GM18909 (cell line): ENCODE data around the gene ARHGAP28.

Experiments used
- ATAC-seq: cut with Tn5 transposase; IDR thresholded peaks from one replicate; pipeline ENCODE4 v1.9.1; 2021; ENCODE audit warnings: mild to moderate bottlenecking; ENCODE audit not compliant: unreplicated experiment, poor library complexity

The ARHGAP28 gene, protein sequence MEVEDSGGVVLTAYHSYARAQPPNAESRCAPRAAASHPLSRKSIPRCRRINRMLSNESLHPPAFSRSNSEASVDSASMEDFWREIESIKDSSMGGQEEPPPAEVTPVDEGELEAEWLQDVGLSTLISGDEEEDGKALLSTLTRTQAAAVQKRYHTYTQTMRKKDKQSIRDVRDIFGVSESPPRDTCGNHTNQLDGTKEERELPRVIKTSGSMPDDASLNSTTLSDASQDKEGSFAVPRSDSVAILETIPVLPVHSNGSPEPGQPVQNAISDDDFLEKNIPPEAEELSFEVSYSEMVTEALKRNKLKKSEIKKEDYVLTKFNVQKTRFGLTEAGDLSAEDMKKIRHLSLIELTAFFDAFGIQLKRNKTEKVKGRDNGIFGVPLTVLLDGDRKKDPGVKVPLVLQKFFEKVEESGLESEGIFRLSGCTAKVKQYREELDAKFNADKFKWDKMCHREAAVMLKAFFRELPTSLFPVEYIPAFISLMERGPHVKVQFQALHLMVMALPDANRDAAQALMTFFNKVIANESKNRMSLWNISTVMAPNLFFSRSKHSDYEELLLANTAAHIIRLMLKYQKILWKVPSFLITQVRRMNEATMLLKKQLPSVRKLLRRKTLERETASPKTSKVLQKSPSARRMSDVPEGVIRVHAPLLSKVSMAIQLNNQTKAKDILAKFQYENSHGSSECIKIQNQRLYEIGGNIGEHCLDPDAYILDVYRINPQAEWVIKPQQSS

DNA sequence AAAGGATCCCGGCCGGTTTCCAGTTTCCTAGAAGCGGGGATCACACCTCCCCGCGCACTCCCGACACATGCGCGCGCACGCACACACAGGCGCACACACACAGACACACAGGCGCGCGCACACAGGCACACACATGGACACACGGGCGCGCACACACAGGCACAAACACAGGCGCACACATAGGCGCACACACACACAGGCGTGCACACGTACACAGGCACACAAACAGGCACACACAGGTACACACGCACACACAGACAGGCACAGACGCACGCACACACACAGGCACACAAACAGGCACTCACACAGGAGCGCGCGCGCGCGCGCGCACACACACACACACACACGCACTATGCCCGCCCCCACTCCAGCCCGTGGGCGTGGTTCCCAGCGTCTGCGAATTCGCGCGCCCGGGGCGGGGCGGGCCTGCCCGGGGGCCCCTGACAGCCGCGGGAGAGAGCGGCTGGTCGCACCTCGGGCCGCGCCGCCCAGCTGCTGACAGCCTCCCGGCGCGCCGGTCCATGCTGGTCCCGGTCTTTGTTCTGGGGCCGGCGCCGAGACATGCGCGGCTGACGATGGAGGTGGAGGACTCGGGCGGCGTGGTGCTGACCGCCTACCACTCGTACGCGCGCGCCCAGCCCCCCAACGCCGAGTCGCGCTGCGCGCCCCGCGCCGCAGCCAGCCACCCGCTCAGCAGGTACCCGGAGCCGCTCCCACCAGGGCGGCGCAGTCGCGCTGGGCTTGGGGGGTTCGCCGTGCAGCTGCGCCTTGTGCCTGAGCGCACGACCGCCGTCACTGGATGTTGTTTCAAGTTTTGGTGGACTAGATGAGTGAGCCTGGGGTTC is at the start of gene ARHGAP28:
TSS of gene ARHGAP28 (plus strand) at position 470 of the 845 bp plus-strand sequence. CDS start at position 576, 106 bp downstream.
- ATAC-seq: peak; percentile 77

GRCh38 chr18:6681331-6681875 is 48.1 kb upstream of the ARHGAP28 start:
- no peak for ATAC-seq

GRCh38 chr18:6682437-6683111 is 46.9 kb upstream of the ARHGAP28 start:
- no peak for ATAC-seq

- ATAC-seq: no peak
These were observed 46.2 kb upstream of the ARHGAP28 start for GRCh38 chr18:6683112-6683876.

GRCh38 chr18:6687676-6688075 is 41.8 kb upstream of the ARHGAP28 start:
- no peak for ATAC-seq

DNA sequence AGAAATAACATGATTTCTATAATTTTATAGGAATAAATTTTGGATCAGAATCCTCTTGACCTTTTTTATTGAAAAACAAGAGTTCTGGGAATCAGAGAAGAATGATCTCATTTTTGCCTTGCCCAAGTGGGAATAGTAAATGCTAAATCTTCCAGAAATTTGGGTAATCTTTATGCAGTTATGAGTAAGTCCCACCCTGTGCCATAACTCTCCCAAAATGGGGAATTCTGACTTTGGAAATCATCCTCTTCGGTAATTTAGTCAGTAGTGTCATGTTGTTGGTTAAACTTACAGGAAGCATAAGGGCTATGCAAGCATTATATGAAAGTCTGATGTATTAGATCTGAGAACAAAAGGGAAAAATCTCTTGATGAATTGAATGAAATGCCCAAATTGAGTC is 20.6 kb upstream of the ARHGAP28 start:
- no peak for ATAC-seq

GRCh38 chr18:6711467-6711866 is 18.0 kb upstream of the ARHGAP28 start:
- ATAC-seq: no peak

GRCh38 chr18:6712401-6712800 is 17.1 kb upstream of the ARHGAP28 start:
- ATAC-seq: no peak

GRCh38 chr18:6714010-6714409 is 15.5 kb upstream of the ARHGAP28 start:
- ATAC-seq: no peak

GRCh38 chr18:6718267-6718666 is 11.2 kb upstream of the ARHGAP28 start:
- ATAC-seq: no peak

DNA sequence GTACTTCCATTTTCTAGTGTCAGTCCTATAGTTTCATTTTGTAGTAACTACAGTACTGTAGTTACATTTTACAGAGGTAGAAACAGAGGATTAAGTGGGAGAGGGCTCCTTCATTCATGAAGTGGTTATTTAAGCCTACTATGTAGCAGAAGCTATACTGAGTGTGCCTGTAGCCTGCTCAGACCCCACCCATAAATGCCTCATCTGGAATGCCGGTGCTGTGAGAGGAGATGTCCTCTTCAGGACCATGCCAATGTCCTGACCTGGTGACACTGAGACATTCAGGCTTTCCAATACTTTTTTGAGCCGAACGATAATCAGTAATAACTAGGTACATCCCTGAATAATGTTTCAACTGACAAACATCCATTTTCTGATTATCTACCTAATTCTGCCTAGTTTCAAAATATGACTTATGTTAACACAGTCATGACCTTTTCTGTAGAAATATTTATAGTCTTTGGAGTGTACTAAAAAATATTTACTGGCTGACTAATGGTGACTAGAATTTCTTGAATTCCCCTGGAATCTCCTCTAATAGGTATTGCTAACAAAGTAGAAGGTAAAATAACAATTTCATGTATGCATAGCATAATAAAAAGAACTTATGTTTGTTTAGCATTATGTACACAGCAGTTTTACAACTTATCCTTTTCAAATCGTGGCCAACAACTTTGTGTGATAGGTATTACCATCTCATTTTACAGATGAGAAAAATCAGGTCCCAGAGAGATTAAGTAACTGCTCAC is 10.2 kb upstream of the ARHGAP28 start:
- ATAC-seq: no peak

DNA sequence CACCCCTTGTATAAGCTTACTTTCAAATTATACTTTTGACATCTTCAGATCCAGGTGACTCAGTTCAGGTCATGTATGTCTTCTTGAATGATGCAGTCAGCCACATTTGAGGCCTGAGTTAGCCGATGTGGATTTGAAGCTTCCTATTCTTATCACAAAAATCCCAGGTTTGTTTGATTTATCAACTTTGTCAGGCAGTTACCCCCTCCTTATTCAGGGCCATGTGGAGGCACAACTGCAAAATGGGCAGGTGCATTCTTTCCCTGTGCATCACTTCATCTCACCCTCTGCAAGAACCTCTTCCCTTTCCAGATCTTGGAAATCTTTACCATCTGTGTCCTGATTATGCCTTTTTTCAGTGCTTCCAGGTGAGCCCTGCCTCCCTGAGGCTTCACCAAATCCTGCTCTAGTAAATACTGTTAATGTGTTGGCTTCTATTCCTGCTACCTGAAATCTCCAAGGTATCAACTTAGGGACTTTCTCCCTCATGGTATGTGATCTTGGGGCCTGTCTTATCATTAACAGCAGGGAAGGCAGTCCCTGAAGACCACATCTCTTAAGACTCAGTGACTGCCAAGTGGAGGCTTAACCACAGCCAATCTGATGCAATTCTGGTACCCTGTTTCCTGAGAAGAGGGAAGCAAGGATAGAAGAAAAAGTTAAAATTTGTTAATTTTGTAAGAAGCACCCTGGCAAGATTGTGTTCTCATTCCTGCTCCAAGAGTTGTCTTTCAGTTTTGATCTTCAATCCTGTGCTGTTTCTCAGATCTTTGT is 9.4 kb upstream of the ARHGAP28 start:
- no peak for ATAC-seq

GRCh38 chr18:6721755-6722154 is 7.8 kb upstream of the ARHGAP28 start:
- ATAC-seq: no peak

GRCh38 chr18:6722690-6723089 is 6.8 kb upstream of the ARHGAP28 start:
- no peak for ATAC-seq

DNA sequence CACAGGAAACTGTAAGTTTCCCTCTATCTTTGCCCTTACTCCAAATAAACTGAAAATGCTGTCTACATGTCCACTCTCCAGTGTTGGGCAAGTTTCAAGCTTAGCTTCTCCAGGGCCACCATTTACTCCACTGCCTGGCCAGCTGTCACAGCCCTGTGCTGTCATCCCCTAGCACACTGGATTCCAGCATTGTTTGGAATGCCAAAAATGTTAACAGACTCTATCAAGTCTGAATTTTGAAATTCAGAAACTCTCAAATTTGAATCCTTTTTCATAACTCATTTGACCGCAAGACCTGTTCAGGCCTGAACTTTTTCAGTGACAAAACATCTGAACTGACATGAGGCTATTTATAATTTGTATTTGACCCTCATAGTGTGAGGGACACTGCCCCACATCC is 5.2 kb upstream of the ARHGAP28 start:
- ATAC-seq: no peak

DNA sequence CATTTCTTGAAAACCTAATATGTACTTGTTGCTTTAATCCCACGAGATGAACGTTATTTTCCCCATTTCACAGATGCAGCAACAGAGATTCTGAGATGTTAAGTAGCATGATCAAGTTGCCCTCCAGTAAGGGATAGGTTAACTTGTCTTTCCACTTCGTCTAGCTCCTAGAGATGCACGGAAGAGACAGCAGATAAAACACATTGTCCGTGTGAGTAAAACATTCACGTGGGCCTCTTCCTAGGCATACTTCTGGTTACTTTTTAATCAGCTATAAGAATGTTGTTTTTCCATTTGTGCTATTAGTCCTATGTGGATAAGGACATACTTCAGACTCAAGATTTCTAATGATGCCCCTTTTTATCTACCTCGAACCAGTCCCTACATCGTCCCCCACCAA is 1.2 kb upstream of the ARHGAP28 start:
- no peak for ATAC-seq

- no peak for ATAC-seq
These were observed 688 bp upstream of the ARHGAP28 start for GRCh38 chr18:6728809-6729246.
